NOMO-1 treated with dmso at 0.1 percent for 144 hours (cell line): ENCODE data around the gene SAE1.
"Not testable (repeated sequence)": the region's sequence is repeated elsewhere in the genome, so short reads cannot be mapped to it uniquely, and the experiment has no call there.

ENCODE experiments used
- DNase-seq: peaks from one replicate; lab custom pipeline; 2025; ENCODE audit not compliant: unreplicated experiment; lab: John Stamatoyannopoulos, UW

The SAE1 gene

GRCh38 chr19:47239152-47239551 is 108.5 kb downstream of the SAE1 start:
- no peak for DNase-seq

GRCh38 chr19:47239610-47240296 is 109.1 kb downstream of the SAE1 start:
- no peak for DNase-seq

GRCh38 chr19:47240556-47240955 is 109.9 kb downstream of the SAE1 start:
- DNase-seq = no peak

DNA sequence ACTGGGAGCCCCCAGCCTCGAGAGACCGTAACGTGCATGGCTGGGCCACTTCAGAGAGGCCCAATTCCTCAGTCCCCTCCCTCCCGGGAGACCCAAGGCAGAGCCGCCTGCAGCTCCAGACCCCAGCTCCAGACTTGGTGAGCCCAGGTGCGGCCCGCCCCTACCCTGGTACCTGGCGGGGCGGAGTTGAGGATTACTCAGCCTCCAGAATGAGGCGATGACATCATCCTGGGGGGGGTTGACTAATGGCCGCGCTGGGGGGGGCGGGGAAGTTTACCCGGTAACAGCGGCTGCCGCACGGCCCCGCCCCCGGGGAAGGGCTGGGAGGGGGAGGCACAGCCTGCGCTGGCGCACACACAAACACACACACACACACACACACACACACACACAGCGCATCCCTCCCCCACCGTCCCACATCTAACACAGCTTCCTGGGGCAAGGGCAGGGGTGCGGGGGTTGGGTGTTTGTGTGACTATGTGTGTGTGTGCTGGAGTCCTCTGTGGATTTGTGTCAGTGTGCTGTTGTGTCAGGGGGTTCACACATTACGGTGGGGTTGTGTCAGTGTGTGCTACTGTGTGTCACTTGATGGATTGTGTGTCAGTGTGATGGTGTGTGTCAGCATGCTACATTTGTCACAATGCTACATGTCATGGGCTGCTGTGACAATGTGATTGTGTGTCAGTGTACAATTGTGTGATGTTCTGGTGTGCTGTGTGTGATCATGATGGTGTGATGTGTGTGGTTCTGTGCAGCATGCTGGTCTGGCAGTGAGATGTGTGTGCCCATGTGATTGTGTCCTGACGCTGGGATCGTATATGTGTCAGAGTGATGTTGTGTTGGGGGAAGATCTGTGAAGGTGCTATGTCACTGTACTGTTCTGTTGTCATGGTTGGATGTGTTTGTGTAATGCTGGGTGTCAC is 110.6 kb downstream of the SAE1 start:
- DNase-seq = no peak

GRCh38 chr19:47241919-47242577 is 111.4 kb downstream of the SAE1 start:
- no peak for DNase-seq

GRCh38 chr19:47243364-47243775 is 112.7 kb downstream of the SAE1 start:
- DNase-seq = no peak

GRCh38 chr19:47243776-47244547 is 113.3 kb downstream of the SAE1 start:
- peak; percentile 94 for DNase-seq

- peak; percentile 23 for DNase-seq
These were observed 116.8 kb downstream of the SAE1 start for GRCh38 chr19:47247308-47247990.

DNA sequence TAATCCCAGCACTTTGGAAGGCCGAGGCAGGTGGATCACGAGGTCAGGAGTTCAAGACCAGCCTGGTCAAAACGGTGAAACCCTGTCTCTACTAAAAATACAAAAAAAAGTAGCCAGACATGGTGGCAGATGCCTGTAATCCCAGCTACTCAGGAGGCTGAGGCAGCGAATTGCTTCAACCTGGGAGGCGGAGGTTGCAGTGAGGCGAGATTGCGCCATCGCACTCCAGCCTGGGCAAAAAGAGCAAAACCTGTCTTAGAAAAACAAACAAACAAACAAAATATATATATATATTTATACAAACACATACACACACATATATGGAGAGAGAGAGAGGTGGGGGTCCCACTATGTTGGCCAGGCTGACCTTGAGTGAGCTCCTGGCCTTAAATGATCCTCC is 122.4 kb downstream of the SAE1 start:
- not testable (repeated sequence) for DNase-seq

- DNase-seq = no peak
These were observed 122.8 kb downstream of the SAE1 start for GRCh38 chr19:47253467-47253881.

- no peak for DNase-seq
These were observed 123.3 kb downstream of the SAE1 start for GRCh38 chr19:47253970-47254369.

DNA sequence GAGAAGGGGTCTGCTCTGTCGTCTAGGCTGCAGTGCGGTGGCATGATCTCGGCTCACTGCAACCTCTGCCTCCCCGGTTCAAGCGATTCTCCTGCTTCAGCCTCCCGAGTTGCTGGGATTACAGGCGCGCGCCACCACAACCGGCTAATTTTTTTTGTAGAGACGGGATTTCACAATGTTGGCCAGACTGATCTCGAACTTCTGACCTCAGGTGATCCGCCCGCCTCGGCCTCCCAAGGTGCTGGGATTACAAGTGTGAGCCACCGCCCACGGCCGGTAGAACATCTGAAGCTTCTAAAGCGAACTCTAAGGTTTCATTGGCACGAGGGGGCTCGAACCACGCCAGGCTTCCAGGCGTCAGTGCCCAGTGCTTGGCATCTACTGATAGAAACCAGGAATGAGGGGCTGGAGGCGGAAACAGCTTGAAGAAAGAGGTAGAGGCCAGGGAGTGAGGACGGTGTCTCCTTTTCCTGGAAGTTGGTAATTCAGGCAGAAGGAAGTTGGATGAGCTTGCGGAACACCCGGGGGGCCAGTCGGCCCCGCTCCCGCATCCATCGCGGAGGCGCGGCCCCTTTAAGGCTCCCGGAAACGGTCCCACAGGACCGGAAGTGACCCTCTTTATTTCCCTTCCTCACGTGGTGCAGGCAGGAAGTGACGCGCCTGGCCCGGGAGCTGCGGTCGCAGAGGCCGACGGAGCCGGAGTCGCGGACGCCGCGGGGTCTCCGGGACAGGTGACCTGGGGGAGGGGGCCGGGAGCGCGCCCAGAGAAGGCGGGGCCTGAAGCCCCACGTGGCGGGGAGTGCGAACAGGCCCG is 125.5 kb downstream of the SAE1 start, which contains the start of gene CCDC9:
Gene CCDC9 (plus strand): TSS at position 647 of the 814 bp plus-strand sequence. CDS start 1,876 bp downstream, outside the sequence.
- DNase-seq = peak; percentile 92

- DNase-seq = peak; percentile 100
These were observed 126.2 kb downstream of the SAE1 start for GRCh38 chr19:47256693-47257410.

GRCh38 chr19:47257411-47258169 is 127.0 kb downstream of the SAE1 start:
- no peak for DNase-seq

GRCh38 chr19:47258434-47258833 is 127.8 kb downstream of the SAE1 start:
- no peak for DNase-seq

DNA sequence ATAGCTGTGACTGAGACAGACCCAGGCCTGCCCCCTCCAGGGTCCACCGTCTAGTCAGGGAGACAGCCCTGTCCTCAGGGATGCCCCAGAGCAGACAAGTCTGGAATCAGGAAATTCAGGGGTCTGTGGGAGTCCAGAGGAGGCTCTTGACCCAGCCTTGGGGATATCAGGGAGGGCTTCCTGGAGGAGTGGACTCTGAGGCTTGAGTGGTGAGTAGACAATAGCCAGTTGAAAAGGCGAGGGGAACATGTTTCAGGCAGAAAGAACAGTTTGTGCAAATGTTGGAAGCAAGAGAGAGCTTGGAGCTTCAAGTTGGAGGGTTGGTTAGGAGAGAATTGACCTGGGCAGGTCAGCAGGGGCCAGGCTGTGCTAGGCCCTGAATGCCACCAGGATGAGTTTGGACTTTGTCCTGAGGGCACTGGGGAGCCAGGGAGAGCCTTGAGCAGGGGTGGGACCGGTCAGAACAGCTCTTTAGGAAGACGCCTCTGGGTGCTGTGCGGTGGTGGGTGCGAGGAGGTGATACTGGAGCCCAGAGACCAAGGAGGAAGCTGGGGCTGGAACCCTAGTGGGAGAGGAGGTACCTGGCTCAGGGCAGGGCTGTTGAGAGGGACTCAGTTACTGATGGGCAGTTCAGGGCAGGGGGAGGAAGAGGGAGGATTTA is 128.4 kb downstream of the SAE1 start:
- DNase-seq = no peak
